OCI-LY7 (cell line): ENCODE results near the gene NACC1. TPM values are rescaled to one million over a fixed set of nuclear protein-coding genes. Genes with fewer than 3 reads are reported as not detected.

ENCODE experiments used
- BruUV-seq: library from RNA; stranded (reverse); fragments of 400-500 nt; replicated peaks from 2 replicates; lab custom pipeline; 2021; lab: Mats Ljungman, UMichigan
- CTCF ChIA-PET: fragments of 300-600 bp; sonication (Branson Sonifier 250); formaldehyde crosslinking; loops from one replicate; lab custom pipeline; 2022; ENCODE audit warnings: antibody characterized with exemption; ENCODE audit not compliant: unreplicated experiment; lab: Charles Lee
- POLR2A ChIA-PET: fragments of 300-600 bp; sonication (Branson Sonifier 250); formaldehyde crosslinking; loops from one replicate; lab custom pipeline; 2022; ENCODE audit warnings: antibody characterized with exemption; lab: Charles Lee
- DNase-seq: peaks from one replicate; pipeline ENCODE4 v3.0.0-alpha.2; 2015; ENCODE audit warnings: low spot score
- H2AFZ ChIP-seq: fragments of 200-600 bp; sonication (generic), shearing (Covaris generic); 2 replicates; pipeline ENCODE4 v1.6.1; 2014; ENCODE audit warnings: mild to moderate bottlenecking, antibody characterized with exemption, low read length, moderate library complexity
- H3K27ac ChIP-seq: fragments of 200-600 bp; sonication (generic); 2 replicates; pipeline ENCODE4 v1.5.1; 2014; ENCODE audit warnings: mixed run types, low read depth, mild to moderate bottlenecking, moderate library complexity, low read length, inconsistent platforms; ENCODE audit not compliant: poor library complexity, severe bottlenecking
- H3K36me3 ChIP-seq: fragments of 200-600 bp; sonication (generic); 2 replicates; pipeline ENCODE4 v1.6.1; 2014; ENCODE audit warnings: mild to moderate bottlenecking, antibody characterized with exemption, low read length, moderate library complexity, mixed read lengths; ENCODE audit not compliant: insufficient read depth
- H3K4me1 ChIP-seq: fragments of 200-600 bp; sonication (generic); 2 replicates; pipeline ENCODE4 v1.5.1; 2014; ENCODE audit warnings: mild to moderate bottlenecking, low read length; ENCODE audit not compliant: insufficient read depth, poor library complexity, severe bottlenecking
- H3K4me2 ChIP-seq: fragments of 200-600 bp; sonication (generic); 2 replicates; pipeline ENCODE4 v1.6.1; 2014; ENCODE audit warnings: mild to moderate bottlenecking, low read length
- H3K4me3 ChIP-seq: fragments of 200-600 bp; sonication (generic); 2 replicates; pipeline ENCODE4 v1.5.1; 2014; ENCODE audit warnings: mild to moderate bottlenecking, low read depth, low read length; ENCODE audit not compliant: poor library complexity, severe bottlenecking
- H3K79me2 ChIP-seq: fragments of 200-600 bp; sonication (generic); 2 replicates; pipeline ENCODE4 v1.6.1; 2016; ENCODE audit warnings: low read depth, mild to moderate bottlenecking, low read length, moderate library complexity, mixed read lengths; ENCODE audit not compliant: insufficient read depth
- H3K9me2 ChIP-seq: fragments of 200-600 bp; sonication (generic); 2 replicates; pipeline ENCODE4 v1.6.1; 2016; ENCODE audit warnings: mild to moderate bottlenecking, low read length, mixed read lengths; ENCODE audit not compliant: insufficient read depth
- H3K9me3 ChIP-seq: fragments of 200-600 bp; sonication (generic); 2 replicates; pipeline ENCODE4 v1.6.1; 2014; ENCODE audit warnings: mild to moderate bottlenecking, mixed run types, low read length, mixed read lengths
- H4K20me1 ChIP-seq: fragments of 200-600 bp; sonication (generic); 2 replicates; pipeline ENCODE4 v1.6.1; 2014; ENCODE audit warnings: mild to moderate bottlenecking, antibody characterized with exemption, low read length, moderate library complexity, mixed read lengths; ENCODE audit not compliant: insufficient read depth
- CTCF ChIP-seq: fragments of 200-600 bp; sonication (generic); conservative IDR thresholded peaks from 2 replicates; pipeline ENCODE4 v1.5.1; 2014; ENCODE audit warnings: mild to moderate bottlenecking, antibody characterized with exemption, low read length, moderate library complexity, mixed read lengths
- EZH2phosphoT487 ChIP-seq: fragments of 200-600 bp; sonication (generic); IDR thresholded peaks from 2 replicates; pipeline ENCODE4 v1.6.1; 2018; ENCODE audit warnings: low read depth, borderline replicate concordance, mild to moderate bottlenecking, mixed run types, antibody characterized with exemption, low read length, moderate library complexity, mixed read lengths
- intact Hi-C: fragments of 100-400 bp; cut with micrococcal nuclease; formaldehyde crosslinking; loops from one replicate; pipeline ENCODE4 v1.10.0; 2022; ENCODE audit not compliant: unreplicated experiment
- total RNA-seq, 2 experiments: library from RNA; depleted of rRNA in 1 of 2; stranded (reverse); fragments of >200 nt in 1 of 2; shearing (Covaris generic) in 1 of 2; gene quantifications; 2 replicates each; pipeline ENCODE4 v1.2.3, GENCODE V29; 2014 to 2022

NACC1 gene
- total RNA-seq, 2 experiments from 2014 or later: 52.9 to 56.3 TPM

- intact Hi-C loops: loop anchor here (5.0 kb wide), 1 partner anchor 60 kb away; no protein-coding TSS in a partner anchor
Measured at GRCh38 chr19:13092158-13092543, 25.9 kb upstream of the NACC1 start.

GRCh38 chr19:13092606-13093235, 25.3 kb upstream of the NACC1 start:
- POLR2A ChIA-PET: no interaction called here
- no TSS peak for BruUV-seq

More at GRCh38 chr19:13092158-13092543, 25.9 kb upstream of the NACC1 start:
- Histone ChIP-seq H3K4me1 (peaks cover 34% of the 10 kb centered on the region), H3K9me2 (no peaks in the 10 kb centered on the region), H3K27ac (no peak overlapping the region), H3K9me3 (no peaks in the 10 kb centered on the region), H2AFZ (no peak overlapping the region), H3K36me3 (no peaks in the 10 kb centered on the region), H3K4me3 (no peak overlapping the region), H3K79me2 (no peaks in the 10 kb centered on the region), H3K4me2 (no peak overlapping the region), H4K20me1 (no peaks in the 10 kb centered on the region)
- no peak for DNase-seq
- ChIA-PET CTCF (no interaction called here), POLR2A (no interaction called here)
- BruUV-seq: no TSS peak
- no peak for TF ChIP-seq CTCF
- no peak for TF ChIP-seq EZH2phosphoT487

More at GRCh38 chr19:13092606-13093235, 25.3 kb upstream of the NACC1 start:
- H2AFZ ChIP-seq: no peak overlapping the region
- H4K20me1 ChIP-seq: no peaks in the 10 kb centered on the region
- H3K9me2 ChIP-seq: no peaks in the 10 kb centered on the region
- no peaks in the 10 kb centered on the region for H3K36me3 ChIP-seq
- H3K4me3 ChIP-seq: no peak overlapping the region
- intact Hi-C loops: loop anchor here (1.0 to 5.0 kb wide), 2 partner anchors 60 to 115 kb away; no protein-coding TSS in a partner anchor
- DNase-seq: no peak
- no peak overlapping the region for H3K27ac ChIP-seq
- H3K4me1 ChIP-seq: peaks cover 38% of the 10 kb centered on the region
- H3K4me2 ChIP-seq: no peak overlapping the region
- CTCF ChIA-PET: no interaction called here
- TF ChIP-seq CTCF: no peak
- no peak for TF ChIP-seq EZH2phosphoT487
- H3K79me2 ChIP-seq: no peaks in the 10 kb centered on the region
- no peaks in the 10 kb centered on the region for H3K9me3 ChIP-seq
